ENCODE measurements around the gene ZBTB9.

GRCh38 chr6:33414592-33415271 lies 39.6 kb upstream of the ZBTB9 start:
- TF ChIP-seq CTCF (IDR thresholded peaks at IDR 0.05 in 8 of 11, conservative IDR thresholded peaks at IDR 0.05 in 3 of 11) (peak in 3 of 11 experiments; percentile 21 to 41 (median 27)), POLR2A (IDR thresholded peaks at IDR 0.05) (no peak), POLR2AphosphoS5 (IDR thresholded peaks at IDR 0.05) (peak in 1 of 3 donors; percentile 41)
